ENCODE data around the gene PISD.

- TF ChIP-seq, protein P1, sequence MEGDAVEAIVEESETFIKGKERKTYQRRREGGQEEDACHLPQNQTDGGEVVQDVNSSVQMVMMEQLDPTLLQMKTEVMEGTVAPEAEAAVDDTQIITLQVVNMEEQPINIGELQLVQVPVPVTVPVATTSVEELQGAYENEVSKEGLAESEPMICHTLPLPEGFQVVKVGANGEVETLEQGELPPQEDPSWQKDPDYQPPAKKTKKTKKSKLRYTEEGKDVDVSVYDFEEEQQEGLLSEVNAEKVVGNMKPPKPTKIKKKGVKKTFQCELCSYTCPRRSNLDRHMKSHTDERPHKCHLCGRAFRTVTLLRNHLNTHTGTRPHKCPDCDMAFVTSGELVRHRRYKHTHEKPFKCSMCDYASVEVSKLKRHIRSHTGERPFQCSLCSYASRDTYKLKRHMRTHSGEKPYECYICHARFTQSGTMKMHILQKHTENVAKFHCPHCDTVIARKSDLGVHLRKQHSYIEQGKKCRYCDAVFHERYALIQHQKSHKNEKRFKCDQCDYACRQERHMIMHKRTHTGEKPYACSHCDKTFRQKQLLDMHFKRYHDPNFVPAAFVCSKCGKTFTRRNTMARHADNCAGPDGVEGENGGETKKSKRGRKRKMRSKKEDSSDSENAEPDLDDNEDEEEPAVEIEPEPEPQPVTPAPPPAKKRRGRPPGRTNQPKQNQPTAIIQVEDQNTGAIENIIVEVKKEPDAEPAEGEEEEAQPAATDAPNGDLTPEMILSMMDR (conservative IDR thresholded peaks at IDR 0.05; ENCODE audit: low read depth, low read length) = no peak
- TF ChIP-seq EZH2 (IDR thresholded peaks at IDR 0.05; ENCODE audit: low read length, unreplicated experiment) = no peak
Observed at GRCh38 chr22:31692186-31692886, 30.3 kb upstream of the PISD start.
